ENCODE data around the gene SYNM. TPM values are rescaled to one million over a fixed set of nuclear protein-coding genes. Genes with fewer than 3 reads are reported as not detected.

The SYNM gene
- total and polyA plus RNA-seq, 2 of the 8 experiments (the other 6 are each of a cell fraction or from before 2014, with no cell fraction given) = 0.89 to 2.0 TPM

GRCh38 chr15:99129644-99130043, 24.8 kb downstream of the SYNM start:
- H2AFZ ChIP-seq (ENCODE audit: low read length) = no peak overlapping the region
- no peak for TF ChIP-seq RAD21 (IDR thresholded peaks at IDR 0.05 in 1 of 2, conservative IDR thresholded peaks at IDR 0.05 in 1 of 2; ENCODE audit: low read depth in 2 of 2, low read length in 2 of 2)
- TF ChIP-seq RBBP5 (IDR thresholded peaks at IDR 0.05; ENCODE audit: borderline replicate concordance, low read depth, low read length) = no peak
- TF ChIP-seq, protein P1, sequence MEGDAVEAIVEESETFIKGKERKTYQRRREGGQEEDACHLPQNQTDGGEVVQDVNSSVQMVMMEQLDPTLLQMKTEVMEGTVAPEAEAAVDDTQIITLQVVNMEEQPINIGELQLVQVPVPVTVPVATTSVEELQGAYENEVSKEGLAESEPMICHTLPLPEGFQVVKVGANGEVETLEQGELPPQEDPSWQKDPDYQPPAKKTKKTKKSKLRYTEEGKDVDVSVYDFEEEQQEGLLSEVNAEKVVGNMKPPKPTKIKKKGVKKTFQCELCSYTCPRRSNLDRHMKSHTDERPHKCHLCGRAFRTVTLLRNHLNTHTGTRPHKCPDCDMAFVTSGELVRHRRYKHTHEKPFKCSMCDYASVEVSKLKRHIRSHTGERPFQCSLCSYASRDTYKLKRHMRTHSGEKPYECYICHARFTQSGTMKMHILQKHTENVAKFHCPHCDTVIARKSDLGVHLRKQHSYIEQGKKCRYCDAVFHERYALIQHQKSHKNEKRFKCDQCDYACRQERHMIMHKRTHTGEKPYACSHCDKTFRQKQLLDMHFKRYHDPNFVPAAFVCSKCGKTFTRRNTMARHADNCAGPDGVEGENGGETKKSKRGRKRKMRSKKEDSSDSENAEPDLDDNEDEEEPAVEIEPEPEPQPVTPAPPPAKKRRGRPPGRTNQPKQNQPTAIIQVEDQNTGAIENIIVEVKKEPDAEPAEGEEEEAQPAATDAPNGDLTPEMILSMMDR (IDR thresholded peaks at IDR 0.05; ENCODE audit: control extremely low read depth in 1 of 3, insufficient read depth in 1 of 3, low read depth in 1 of 3, low read length in 3 of 3) = no peak
- TF ChIP-seq NANOG (IDR thresholded peaks at IDR 0.05; ENCODE audit: insufficient read depth, low read depth, low read length, poor library complexity, severe bottlenecking) = no peak
- TF ChIP-seq CHD2 (IDR thresholded peaks at IDR 0.05; ENCODE audit: low read length) = no peak
- TF ChIP-seq BRCA1 (IDR thresholded peaks at IDR 0.05; ENCODE audit: low read depth, low read length) = no peak
- TF ChIP-seq SP4 (IDR thresholded peaks at IDR 0.05; ENCODE audit: low read length) = no peak
- no peak for TF ChIP-seq CREB1 (IDR thresholded peaks at IDR 0.05)
- TF ChIP-seq FOSL1 (IDR thresholded peaks at IDR 0.05; ENCODE audit: insufficient read depth, low read depth, low read length) = no peak
- no peak for TF ChIP-seq GABPA (IDR thresholded peaks at IDR 0.05; ENCODE audit: borderline replicate concordance, insufficient read depth, low read length)
- TF ChIP-seq SIX5 (IDR thresholded peaks at IDR 0.05; ENCODE audit: low read depth, low read length) = no peak
- TF ChIP-seq RXRA (IDR thresholded peaks at IDR 0.05; ENCODE audit: insufficient read depth, low read depth, low read length) = no peak

More at GRCh38 chr15:99129644-99130043, 24.8 kb downstream of the SYNM start:
- Histone ChIP-seq H3K79me2 (ENCODE audit: control insufficient read depth in 1 of 2, insufficient read depth in 2 of 2, low read length in 2 of 2) (no peaks in the 10 kb centered on the region), H4K20me1 (replicated peaks in 1 of 2; ENCODE audit: control insufficient read depth in 1 of 2, insufficient read depth in 2 of 2, low read length in 2 of 2) (no peaks in the 10 kb centered on the region), H3K27me3 (replicated peaks in 1 of 4; ENCODE audit: control insufficient read depth in 3 of 4, extremely low read depth in 1 of 4, insufficient read depth in 3 of 4, low read length in 3 of 4) (no peaks in the 10 kb centered on the region), H3K79me1 (ENCODE audit: low read depth, low read length) (no peaks in the 10 kb centered on the region), H4K5ac (ENCODE audit: insufficient read length, low read depth, low read length) (no peak overlapping the region), H2BK12ac (ENCODE audit: low read depth, low read length) (no peak overlapping the region), H3K9me3 (ENCODE audit: insufficient read depth in 2 of 2, low read depth in 1 of 2, low read length in 1 of 2) (no peaks in the 10 kb centered on the region), H2BK5ac (ENCODE audit: low read depth, low read length) (no peak overlapping the region), H4K91ac (replicated peaks; ENCODE audit: insufficient read length, low read length) (no peak overlapping the region), H3K4me2 (ENCODE audit: insufficient read depth in 1 of 2, low read depth in 2 of 2, low read length in 2 of 2) (no peak overlapping the region), H3K18ac (ENCODE audit: extremely low read depth, low read length) (no peak overlapping the region), H2AK5ac (ENCODE audit: low read depth, low read length) (no peak overlapping the region), H3K14ac (ENCODE audit: insufficient read length) (no peak overlapping the region), H4K8ac (ENCODE audit: extremely low read depth, insufficient read depth, low read length) (no peak overlapping the region), H3K4me3 (ENCODE audit: extremely low read depth in 1 of 4, insufficient read depth in 2 of 4, low read depth in 3 of 4, low read length in 4 of 4) (no peak overlapping the region), H3K27ac (ENCODE audit: low read depth, low read length) (no peak overlapping the region), H3K23ac (ENCODE audit: insufficient read length) (no peak overlapping the region), H3K9ac (replicated peaks in 1 of 4; ENCODE audit: extremely low read depth in 1 of 4, low read depth in 3 of 4, low read length in 3 of 4) (no peak overlapping the region), H3K4me1 (replicated peaks in 1 of 4; ENCODE audit: control insufficient read depth in 3 of 4, insufficient read depth in 4 of 4, low read length in 3 of 4) (peaks cover 0 to 5% (median 0%) of the 10 kb centered on the region in 4 experiments; a peak in 1 of 7 replicates), H3K56ac (replicated peaks; ENCODE audit: insufficient read length, low read depth, low read length) (no peak overlapping the region), H3K36me3 (ENCODE audit: control insufficient read depth in 2 of 4, insufficient read depth in 4 of 4, low read length in 3 of 4) (no peaks in the 10 kb centered on the region), H2BK120ac (replicated peaks; ENCODE audit: low read depth, low read length) (no peak overlapping the region), H2BK15ac (ENCODE audit: low read length) (no peak overlapping the region), H3K23me2 (ENCODE audit: low read depth, low read length) (no peaks in the 10 kb centered on the region), H3K4ac (replicated peaks; ENCODE audit: insufficient read length, low read depth, low read length) (no peak overlapping the region), H2BK20ac (ENCODE audit: low read length) (no peak overlapping the region)
- CTCF ChIA-PET (ENCODE audit: partially characterized antibody) = interaction anchor here (2.2 to 3.5 kb wide), 2 partner anchors 13 to 29 kb away, joined by 10 to 11 read pairs; no protein-coding TSS in a partner anchor
- no peak for FAIRE-seq
- DNase-seq (ENCODE audit: low read depth in 1 of 2, low spot score in 2 of 2) = no peak
- POLR2A ChIA-PET (ENCODE audit: partially characterized antibody) = no interaction called here
- WGBS, 2 experiments (ENCODE audit: extremely low coverage in 1 of 2, insufficient coverage in 1 of 2, insufficient read length in 1 of 2, insufficient replicate concordance in 2 of 2, low coverage in 1 of 2, low lambda C conversion rate in 2 of 2, missing lambda C conversion rate in 1 of 2) = 91% methylated on average over 16 of the region's 16 CpGs; no CpG with 5 or more reads in 1 of the 2 experiments
